GM18526 (cell line): Measurements from ENCODE around the gene SRMS.

Experiments used
- POLR2A ChIP-seq: IDR thresholded peaks from 3 replicates; pipeline ENCODE4 v1.6.1; 2011; ENCODE audit not compliant: insufficient read length; ENCODE audit errors: extremely low read depth

Gene SRMS

DNA sequence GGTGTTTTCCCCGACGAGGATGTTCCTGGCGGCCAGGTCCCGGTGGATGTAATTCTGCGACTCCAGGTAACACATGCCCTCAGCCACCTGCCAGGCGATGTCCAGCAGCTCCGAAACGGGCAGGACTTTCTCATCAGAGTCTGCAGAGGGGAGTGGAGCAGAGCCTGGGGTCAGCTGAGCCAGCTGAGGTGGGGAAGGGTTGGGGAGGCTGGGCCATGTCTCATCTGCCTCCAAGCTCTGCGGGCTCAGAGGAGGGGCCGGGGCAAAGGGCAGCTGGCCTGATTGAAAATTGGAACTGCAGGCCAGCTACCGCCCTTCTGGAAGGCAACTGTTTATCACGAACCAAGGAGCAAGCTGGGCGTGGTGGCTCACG lies 16.8 kb downstream of the SRMS start:
- TF ChIP-seq POLR2A: no peak

GRCh38 chr20:63529861-63530787 lies 17.4 kb downstream of the SRMS start:
- TF ChIP-seq POLR2A: no peak

GRCh38 chr20:63529180-63529860 lies 18.2 kb downstream of the SRMS start:
- TF ChIP-seq POLR2A: no peak

- no peak for TF ChIP-seq POLR2A
Observed at GRCh38 chr20:63527184-63527583, 20.4 kb downstream of the SRMS start.

GRCh38 chr20:63525971-63526370 lies 21.6 kb downstream of the SRMS start:
- no peak for TF ChIP-seq POLR2A

DNA sequence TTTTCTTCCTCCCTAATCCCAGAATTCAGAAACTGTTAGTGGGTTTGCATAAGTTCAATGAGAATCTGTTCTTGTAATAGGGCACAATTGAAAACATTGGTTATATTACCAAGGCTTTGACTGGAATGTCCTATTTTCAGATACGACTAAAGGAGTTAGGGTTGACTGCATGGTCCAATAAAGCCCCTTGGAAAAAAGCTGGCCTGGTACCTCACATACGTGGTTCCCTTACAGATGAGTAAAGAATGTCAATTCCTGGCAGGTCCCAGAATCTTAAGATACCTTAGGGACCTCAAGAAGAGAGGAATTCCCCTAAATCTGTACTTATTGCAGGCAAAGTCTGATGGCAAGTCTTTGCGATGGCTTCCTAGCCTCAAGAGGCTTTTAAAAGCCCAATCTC lies 22.4 kb downstream of the SRMS start:
- no peak for TF ChIP-seq POLR2A

DNA sequence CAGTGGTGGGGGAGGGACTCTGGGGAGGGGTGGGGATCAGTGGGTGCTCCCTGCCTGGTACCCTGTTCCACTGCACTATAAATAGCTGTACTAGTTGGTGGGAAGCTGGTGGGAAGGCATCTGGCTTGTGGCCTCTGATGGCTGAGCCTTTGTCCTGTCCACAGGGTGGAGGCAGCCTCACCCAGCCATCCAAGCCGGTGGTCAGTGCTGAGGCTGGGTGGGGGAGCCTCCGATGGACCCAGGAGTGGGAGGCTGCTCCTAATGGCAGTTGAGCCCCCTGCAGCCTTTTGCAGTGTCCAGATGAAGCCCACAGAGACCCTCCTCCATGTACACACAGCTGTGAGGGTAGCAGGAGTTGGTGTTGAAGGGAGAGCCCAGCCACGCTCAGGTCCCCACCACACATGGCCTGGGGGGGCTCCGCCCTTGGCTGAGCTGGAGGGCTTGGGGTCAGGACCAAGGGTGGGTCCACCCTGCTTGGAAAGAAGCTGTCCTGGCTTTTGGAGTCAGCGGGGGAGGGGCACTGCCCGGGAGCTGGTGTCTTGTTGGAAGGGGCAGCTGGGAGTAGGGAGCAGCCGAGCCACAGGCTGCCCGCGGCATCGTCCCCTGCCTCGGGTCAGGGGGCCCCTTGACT lies 24.5 kb downstream of the SRMS start:
- TF ChIP-seq POLR2A: no peak

DNA sequence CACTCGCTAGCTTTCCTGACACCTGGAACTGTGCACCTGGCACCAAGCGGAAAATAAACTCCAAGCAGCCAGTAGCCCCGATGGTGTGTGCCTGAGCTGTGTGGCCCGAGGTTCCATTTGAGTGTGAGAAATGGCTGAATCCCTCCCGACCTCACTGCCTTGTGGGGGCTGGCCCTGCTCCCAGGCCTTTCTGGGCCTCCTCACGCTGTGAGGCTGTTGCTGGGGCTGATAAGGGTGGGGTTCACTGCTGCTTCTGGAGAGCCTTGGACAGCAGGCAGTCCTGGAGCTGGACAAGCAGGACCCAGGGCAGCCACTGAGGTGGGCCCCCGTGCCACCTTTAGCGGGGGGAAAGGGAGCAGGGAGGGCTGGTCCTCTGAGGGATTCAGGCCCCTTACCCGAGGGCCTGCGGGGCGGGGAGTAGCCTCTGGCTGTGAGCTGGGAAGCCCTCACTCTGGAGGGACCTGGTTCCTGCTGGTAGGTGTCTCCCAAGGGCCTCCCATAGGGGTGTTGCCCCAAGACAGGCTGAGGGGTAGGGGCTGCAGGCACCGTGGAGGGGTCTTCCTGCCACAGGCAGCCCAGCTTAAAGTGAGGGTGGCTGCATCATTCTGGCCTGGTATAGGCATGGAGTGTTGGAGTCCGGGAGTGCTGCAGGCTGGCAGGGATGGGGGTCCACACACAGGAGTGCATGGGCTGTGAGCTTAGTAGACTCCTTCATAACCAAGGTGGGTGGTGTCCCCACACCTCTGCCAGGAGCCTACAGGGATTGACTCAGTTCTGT lies 25.3 kb downstream of the SRMS start:
- no peak for TF ChIP-seq POLR2A

GRCh38 chr20:63521602-63522001 lies 25.9 kb downstream of the SRMS start:
- TF ChIP-seq POLR2A: no peak

- TF ChIP-seq POLR2A: no peak
Observed at GRCh38 chr20:63520934-63521601, 26.5 kb downstream of the SRMS start.

DNA sequence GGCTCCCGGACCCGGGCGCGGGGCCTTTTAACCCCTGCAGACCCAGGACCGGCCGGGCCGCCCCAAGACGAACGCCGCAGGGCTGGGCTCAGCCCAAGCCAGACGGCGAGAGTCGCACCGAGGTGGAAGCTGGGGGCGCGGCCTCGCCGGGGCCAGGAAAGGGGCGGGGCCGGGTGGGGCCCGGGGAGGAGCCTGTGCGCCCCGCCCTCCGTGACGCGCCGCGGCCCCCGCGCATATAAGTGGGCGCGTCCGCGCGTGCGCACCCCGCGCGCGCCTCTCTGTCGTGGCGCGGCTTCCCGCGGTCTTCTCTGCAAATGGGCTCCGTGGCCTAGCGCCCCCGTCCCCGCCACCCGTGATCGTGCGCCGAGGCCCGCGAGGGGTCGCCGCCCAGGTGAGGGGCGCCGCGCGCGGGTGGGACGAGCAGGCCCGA lies 27.0 kb downstream of the SRMS start, which contains the start of gene PPDPF:
TSS of gene PPDPF (plus strand) at position 262 of the 430 bp plus-strand sequence. CDS start 544 bp downstream, outside the sequence.
- peak; percentile 92 for TF ChIP-seq POLR2A

DNA sequence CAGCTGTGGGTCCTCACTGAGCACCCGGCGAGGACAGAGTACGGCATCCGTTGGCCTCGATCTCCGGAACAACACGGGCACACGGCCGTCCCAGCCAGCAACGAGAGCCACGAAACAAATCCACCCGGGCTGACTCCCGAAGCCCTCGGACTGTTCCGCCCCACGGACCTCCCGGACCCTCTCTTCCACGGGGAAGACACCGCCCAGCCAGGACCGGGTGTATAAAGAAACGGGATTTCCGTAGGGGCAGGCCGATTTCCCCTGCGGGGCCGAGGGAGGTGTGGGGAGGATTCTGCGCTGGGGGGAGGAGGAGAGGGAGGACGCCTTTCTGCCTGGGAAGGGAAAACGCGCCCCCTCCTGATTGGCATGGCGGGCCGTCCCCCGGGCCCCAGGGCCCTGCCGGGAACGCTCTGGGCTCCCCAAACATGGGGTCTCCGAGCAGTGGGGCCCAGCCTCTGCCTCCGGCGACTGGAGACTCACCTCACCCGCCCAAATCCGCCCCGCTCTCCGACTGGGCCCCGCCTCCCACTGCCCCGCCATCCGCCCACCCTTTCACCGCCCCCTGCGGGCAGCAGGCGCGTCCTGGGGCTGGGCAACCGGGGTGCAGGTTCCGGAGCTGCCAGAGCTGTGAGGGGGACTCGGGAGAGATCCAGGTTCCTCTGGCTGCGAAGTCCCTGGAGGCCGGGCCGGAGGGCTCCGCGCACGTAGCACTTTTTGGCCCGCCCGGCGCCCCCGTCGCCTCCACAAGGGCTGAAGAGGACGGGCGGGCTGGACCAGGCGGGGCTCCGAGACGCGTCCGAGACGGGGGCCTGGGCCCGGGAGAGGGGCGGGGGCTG lies 27.7 kb downstream of the SRMS start:
- no peak for TF ChIP-seq POLR2A

DNA sequence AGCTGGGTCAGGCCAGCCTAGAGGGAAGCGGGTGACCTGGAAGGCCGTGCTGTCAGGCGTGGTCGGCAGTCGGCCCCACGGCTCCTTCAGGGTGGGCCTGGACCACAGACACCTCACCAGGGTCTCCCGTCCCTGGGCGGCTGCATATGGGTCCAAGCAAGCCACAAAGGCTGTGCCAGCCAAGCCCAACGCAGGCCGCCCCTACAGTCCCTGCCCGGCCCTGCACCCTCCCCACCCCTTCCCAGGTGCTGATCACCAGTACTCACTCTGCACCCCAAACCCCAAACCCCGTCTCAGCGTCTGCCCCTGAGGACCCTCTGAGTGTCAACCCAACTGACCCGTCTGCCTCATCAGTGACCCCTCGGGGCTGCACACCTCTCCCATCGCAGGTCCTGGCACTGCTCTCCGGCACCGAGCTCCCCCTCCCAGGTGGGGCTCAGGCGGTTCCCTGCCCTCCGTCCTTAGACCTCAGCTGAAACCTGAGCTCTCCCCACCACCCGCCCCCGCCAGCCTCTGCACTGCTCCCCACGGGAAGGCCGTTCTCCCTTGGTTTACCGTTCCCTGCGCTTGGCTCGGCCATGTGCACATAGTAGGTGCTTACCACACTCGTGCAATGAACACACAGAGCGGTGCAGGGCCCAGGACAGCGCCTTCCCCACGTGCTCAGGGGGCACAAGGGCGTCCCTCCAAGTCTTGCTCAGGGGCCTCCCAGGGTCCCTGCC lies 28.4 kb downstream of the SRMS start:
- no peak for TF ChIP-seq POLR2A
